Gastrocnemius medialis (tissue), 4 donors: ENCODE measurements around the gene SMG5. TPM values are rescaled to one million over a fixed set of nuclear protein-coding genes. Genes with fewer than 3 reads are reported as not detected.
A peak's percentile ranks its signal among the peaks of the same experiment; 100 is the strongest.

Experiments
- ATAC-seq, 2 donors: fragments of 150-250 bp; one replicate each; pipeline ENCODE4 v1.9.1; 2016
- DNase-seq, 2 donors: peaks; one replicate each; pipeline ENCODE4 v3.0.0-alpha.2; 2019
- H3K27ac ChIP-seq, 4 donors: fragments of 200-600 bp; sonication (generic); 1 replicate in 1 of 4; 2 replicates in 3 of 4; pipeline ENCODE4 v1.5.1; 2016 to 2018; ENCODE audit warnings: mild to moderate bottlenecking in 2 of 4, moderate library complexity in 1 of 4
- H3K27me3 ChIP-seq, 3 donors: fragments of 200-600 bp; sonication (generic) in 2 of 3; 1 replicate in 1 of 3; 2 replicates in 2 of 3; pipeline versions ENCODE4 v1.5.1 to v1.6.0; 2016 to 2019; ENCODE audit warnings: mild to moderate bottlenecking in 1 of 3, moderate library complexity in 1 of 3
- H3K36me3 ChIP-seq, 2 donors: fragments of 200-600 bp; sonication (generic) in 1 of 2; one replicate each; pipeline ENCODE4 v1.5.1; 2017 to 2018
- H3K4me1 ChIP-seq, 2 donors: fragments of 200-600 bp; sonication (generic) in 1 of 2; one replicate each; pipeline ENCODE4 v1.5.1; 2016 to 2017; ENCODE audit warnings: mild to moderate bottlenecking in 2 of 2
- H3K4me3 ChIP-seq, 4 donors: fragments of 200-600 bp; sonication (generic) in 3 of 4; 1 replicate in 1 of 4; 2 replicates in 3 of 4; pipeline ENCODE4 v1.5.1; 2016 to 2019; ENCODE audit warnings: mild to moderate bottlenecking in 2 of 4
- H3K9me3 ChIP-seq, 3 donors: fragments of 200-600 bp; sonication (generic) in 2 of 3; 1 replicate in 1 of 3; 2 replicates in 2 of 3; pipeline ENCODE4 v1.5.1; 2016 to 2019
- POLR2A ChIP-seq, 2 donors: fragments of 450-650 bp; IDR thresholded peaks; one replicate each; pipeline ENCODE4 v1.6.1; 2017; ENCODE audit warnings: antibody characterized with exemption in 2 of 2, mild to moderate bottlenecking in 2 of 2, moderate library complexity in 2 of 2
- in situ Hi-C, 4 donors: fragments of 200-750 bp; cut with MboI; loops; one replicate each; pipeline versions ENCODE4 v1.15.0 to v1.8.0; 2017; ENCODE audit warnings: low sequenced_read_pairs in 4 of 4
- intact Hi-C: fragments of 100-400 bp; cut with DNase I; formaldehyde crosslinking; loops from one replicate; pipeline ENCODE4 v1.15.1; 2023; ENCODE audit warnings: low total_unique reads
- total RNA-seq, 4 donors: library from RNA; depleted of rRNA; stranded (reverse); fragments of >200 nt; gene quantifications; one replicate each; pipeline versions ENCODE4 v1.1.0 to v1.2.3, GENCODE V29; 2016
- TF ChIP-seq, protein P1 (sequence below), 5 experiments: fragments of 450-650 bp in 3 of 5; fragments of 200-600 bp in 2 of 5; sonication (generic) in 2 of 5; IDR thresholded peaks in 4 of 5; conservative IDR thresholded peaks in 1 of 5; 1 replicate in 4 of 5; 2 replicates in 1 of 5; pipeline ENCODE4 v1.5.1; 2016 to 2019; ENCODE audit warnings: antibody characterized with exemption in 5 of 5, mild to moderate bottlenecking in 3 of 5, moderate library complexity in 3 of 5

SMG5 gene
- total RNA-seq, 4 donors from 2014 or later: 47.4 to 83.1 (median 62.7) TPM

GRCh38 chr1:156246241-156246780 is 36.3 kb downstream of the SMG5 start:
- ATAC-seq: no peak
- in situ Hi-C loops: no loop called here
- TF ChIP-seq, protein P1, sequence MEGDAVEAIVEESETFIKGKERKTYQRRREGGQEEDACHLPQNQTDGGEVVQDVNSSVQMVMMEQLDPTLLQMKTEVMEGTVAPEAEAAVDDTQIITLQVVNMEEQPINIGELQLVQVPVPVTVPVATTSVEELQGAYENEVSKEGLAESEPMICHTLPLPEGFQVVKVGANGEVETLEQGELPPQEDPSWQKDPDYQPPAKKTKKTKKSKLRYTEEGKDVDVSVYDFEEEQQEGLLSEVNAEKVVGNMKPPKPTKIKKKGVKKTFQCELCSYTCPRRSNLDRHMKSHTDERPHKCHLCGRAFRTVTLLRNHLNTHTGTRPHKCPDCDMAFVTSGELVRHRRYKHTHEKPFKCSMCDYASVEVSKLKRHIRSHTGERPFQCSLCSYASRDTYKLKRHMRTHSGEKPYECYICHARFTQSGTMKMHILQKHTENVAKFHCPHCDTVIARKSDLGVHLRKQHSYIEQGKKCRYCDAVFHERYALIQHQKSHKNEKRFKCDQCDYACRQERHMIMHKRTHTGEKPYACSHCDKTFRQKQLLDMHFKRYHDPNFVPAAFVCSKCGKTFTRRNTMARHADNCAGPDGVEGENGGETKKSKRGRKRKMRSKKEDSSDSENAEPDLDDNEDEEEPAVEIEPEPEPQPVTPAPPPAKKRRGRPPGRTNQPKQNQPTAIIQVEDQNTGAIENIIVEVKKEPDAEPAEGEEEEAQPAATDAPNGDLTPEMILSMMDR (IDR thresholded peaks at IDR 0.05 in 4 of 5, conservative IDR thresholded peaks at IDR 0.05 in 1 of 5): no peak
- TF ChIP-seq POLR2A (IDR thresholded peaks at IDR 0.05): no peak
- Histone ChIP-seq H3K4me3 (peak overlapping the region in 1 of 4 donors; percentile 28), H3K27me3 (peaks cover 17 to 20% (median 20%) of the 10 kb centered on the region in 3 donors), H3K27ac (no peak overlapping the region), H3K36me3 (peaks cover 0 to 24% of the 10 kb centered on the region in 2 donors), H3K4me1 (peaks cover 7 to 10% of the 10 kb centered on the region in 2 donors), H3K9me3 (no peaks in the 10 kb centered on the region)
- DNase-seq: no peak
- intact Hi-C loops: no loop called here

- Histone ChIP-seq H3K4me1 (peaks cover 7 to 10% of the 10 kb centered on the region in 2 donors), H3K36me3 (peaks cover 0 to 23% of the 10 kb centered on the region in 2 donors), H3K4me3 (peak overlapping the region; percentile 13 to 31 (median 29)), H3K9me3 (no peaks in the 10 kb centered on the region), H3K27ac (no peak overlapping the region), H3K27me3 (peaks cover 17 to 20% (median 20%) of the 10 kb centered on the region in 3 donors)
- DNase-seq (no peak), ATAC-seq (peak; percentile 10 to 15)
- in situ Hi-C loops (no loop called here), intact Hi-C loops (no loop called here)
- TF ChIP-seq, protein P1 (IDR thresholded peaks at IDR 0.05 in 4 of 5, conservative IDR thresholded peaks at IDR 0.05 in 1 of 5): no peak
- no peak for TF ChIP-seq POLR2A (IDR thresholded peaks at IDR 0.05)
Measured at GRCh38 chr1:156245451-156246232, 37.0 kb downstream of the SMG5 start.

DNA sequence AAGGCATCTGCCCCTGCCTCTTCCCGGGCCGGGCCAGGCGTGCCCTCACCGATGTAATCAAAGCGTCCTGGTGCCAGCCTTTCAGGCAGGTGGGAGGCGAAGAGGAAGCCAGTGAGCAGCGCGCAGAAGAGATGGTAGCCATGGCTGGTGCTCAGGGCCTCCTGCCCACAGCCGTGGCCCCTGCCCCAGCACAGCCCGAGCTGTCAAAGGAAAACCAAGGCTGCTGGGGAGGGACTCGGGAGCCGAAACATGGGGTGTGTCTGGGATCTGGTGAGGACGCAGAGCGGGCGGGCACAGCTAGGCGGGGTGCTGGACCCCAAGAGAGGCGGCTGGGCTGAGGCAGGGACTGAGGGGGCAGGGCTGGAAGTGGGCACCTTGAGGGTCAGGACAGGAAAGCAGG is 37.9 kb downstream of the SMG5 start:
- Histone ChIP-seq H3K4me3 (no peak overlapping the region), H3K27me3 (peaks cover 17 to 20% (median 20%) of the 10 kb centered on the region in 3 donors), H3K36me3 (peaks cover 0 to 21% of the 10 kb centered on the region in 2 donors), H3K27ac (no peak overlapping the region), H3K4me1 (peaks cover 7 to 10% of the 10 kb centered on the region in 2 donors), H3K9me3 (no peaks in the 10 kb centered on the region)
- no peak for DNase-seq
- in situ Hi-C loops: no loop called here
- TF ChIP-seq, protein P1 (IDR thresholded peaks at IDR 0.05 in 4 of 5, conservative IDR thresholded peaks at IDR 0.05 in 1 of 5): no peak
- no peak for TF ChIP-seq POLR2A (IDR thresholded peaks at IDR 0.05)
- intact Hi-C loops: no loop called here
- ATAC-seq: no peak

DNA sequence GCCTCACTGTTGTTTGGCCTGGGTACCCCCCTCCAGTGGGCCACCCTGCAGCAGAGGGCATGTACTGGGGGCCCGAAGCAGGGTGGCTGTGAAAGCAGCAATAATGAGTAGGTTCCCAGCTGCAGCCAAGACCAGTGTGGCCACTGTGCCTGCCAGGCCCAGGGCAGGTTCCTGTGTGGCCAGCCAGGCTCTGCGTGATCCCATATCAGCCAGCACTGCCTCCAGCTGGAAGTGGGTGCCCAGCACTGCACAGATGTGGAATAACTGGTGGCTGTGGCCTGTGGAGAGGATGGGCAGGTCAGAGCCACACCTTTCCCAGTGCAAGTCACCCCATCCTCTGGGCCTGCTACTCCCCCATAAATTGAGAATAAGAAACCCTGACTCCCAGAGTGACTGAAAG is 38.5 kb downstream of the SMG5 start:
- in situ Hi-C loops: no loop called here
- peaks cover 0 to 21% of the 10 kb centered on the region in 2 donors for H3K36me3 ChIP-seq

More for the DNA sequence above, 38.5 kb downstream of the SMG5 start:
- no peak for ATAC-seq
- peaks cover 7 to 10% of the 10 kb centered on the region in 2 donors for H3K4me1 ChIP-seq
- TF ChIP-seq, protein P1 (IDR thresholded peaks at IDR 0.05 in 4 of 5, conservative IDR thresholded peaks at IDR 0.05 in 1 of 5): no peak
- no peak for TF ChIP-seq POLR2A (IDR thresholded peaks at IDR 0.05)
- DNase-seq: no peak
- no peaks in the 10 kb centered on the region for H3K9me3 ChIP-seq
- no peak overlapping the region for H3K27ac ChIP-seq
- peaks cover 17 to 20% (median 20%) of the 10 kb centered on the region in 3 donors for H3K27me3 ChIP-seq
- intact Hi-C loops: no loop called here
- no peak overlapping the region for H3K4me3 ChIP-seq
